K562 treated with DMSO at 1 percent for 24 hours (cell line): ENCODE results near the gene MAP3K5. TPM values are rescaled to one million over a fixed set of nuclear protein-coding genes. Genes with fewer than 3 reads are reported as not detected.

Experiments
- total RNA-seq: library from RNA; unstranded; fragments of 300-600 nt; gene quantifications from 2 replicates; pipeline ENCODE4 v1.2.3, GENCODE V29; 2022; ENCODE audit warnings: low read depth; ENCODE audit not compliant: insufficient read depth

MAP3K5 gene
- 4.1 and 5.1 TPM in 2 replicates for total RNA-seq

GRCh38 chr6:136792410-136793262, at the start of gene MAP3K5:
MAP3K5 (minus strand) TSS chr6:136792477; CDS start chr6:136792157, 320 bp downstream.

GRCh38 chr6:136822376-136823127, 30.3 kb upstream of the MAP3K5 start, which contains the start of gene PEX7:
PEX7 (plus strand) TSS chr6:136822592; CDS start chr6:136822666, 74 bp downstream.

GRCh38 chr6:136550330-136551071, 241.8 kb downstream of the MAP3K5 start, which contains the start of gene MAP7:
MAP7 (minus strand) TSS chr6:136550422; CDS start chr6:136550408, 14 bp downstream.

Other genes with a start within 250 kb of the MAP3K5 start
- 10.4 and 11.0 TPM in 2 replicates for gene MAP7, start 242.1 kb downstream of the MAP3K5 start, total RNA-seq
- 4.9 and 5.1 TPM in 2 replicates for gene PEX7, start 30.1 kb upstream of the MAP3K5 start, total RNA-seq
- not detected in 2 replicates for gene SLC35D3, start 129.8 kb upstream of the MAP3K5 start, total RNA-seq